Measurements from ENCODE around the gene CAPN9. TPM values are rescaled to one million over a fixed set of nuclear protein-coding genes. Genes with fewer than 3 reads are reported as not detected.

CAPN9 gene
- total RNA-seq, 1 experiment from 2014 or later = not detected

- no peaks in the 10 kb centered on the region for H3K79me2 ChIP-seq (ENCODE audit: low read length)
These were observed 38.3 kb upstream of the CAPN9 start for GRCh38 chr1:230708631-230709580.

DNA sequence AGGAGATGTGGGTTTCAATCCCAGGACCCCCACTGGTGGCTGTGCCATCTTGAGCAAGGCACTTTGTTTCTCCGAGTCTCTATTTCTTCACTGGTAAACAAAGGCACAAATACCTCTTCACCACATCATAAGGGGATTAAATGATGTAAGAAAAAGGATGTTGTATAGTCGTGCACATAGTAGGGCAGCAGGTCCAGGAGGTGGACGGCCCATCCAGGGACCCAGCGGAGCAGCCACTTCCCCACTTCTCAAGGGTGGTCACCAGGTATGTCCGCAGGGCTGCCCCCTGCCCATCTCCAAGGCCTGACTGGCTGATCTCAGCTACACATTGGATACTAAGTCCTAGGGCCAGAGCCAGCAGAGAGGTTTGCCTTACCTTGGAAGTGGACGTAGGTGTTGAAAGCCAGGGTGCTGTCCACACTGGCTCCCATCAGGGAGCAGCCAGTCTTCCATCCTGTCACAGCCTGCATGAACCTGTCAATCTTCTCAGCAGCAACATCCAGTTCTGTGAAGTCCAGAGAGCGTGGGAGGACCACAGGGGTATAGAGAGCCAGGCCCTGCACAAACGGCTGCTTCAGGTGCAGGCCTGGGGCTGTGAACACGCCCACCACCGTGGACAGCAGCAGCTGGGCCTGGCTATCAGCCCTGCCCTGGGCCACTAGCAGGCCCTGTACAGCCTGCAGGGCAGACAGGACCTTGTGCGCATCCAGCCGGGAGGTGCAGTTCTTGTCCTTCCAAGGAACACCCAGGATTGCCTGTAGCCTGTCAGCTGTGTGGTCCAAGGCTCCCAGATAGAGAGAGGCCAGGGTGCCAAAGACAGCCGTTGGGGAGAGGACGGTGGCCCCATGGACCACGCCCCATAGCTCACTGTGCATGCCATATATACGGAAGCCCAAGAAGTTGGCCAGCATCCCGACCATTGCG is 37.3 kb upstream of the CAPN9 start:
- Histone ChIP-seq H3K27ac (ENCODE audit: low read length) (no peak overlapping the region), H3K4me3 (ENCODE audit: low read length) (no peak overlapping the region), H3K9ac (ENCODE audit: low read length) (no peak overlapping the region), H3K4me1 (ENCODE audit: low read length) (no peaks in the 10 kb centered on the region), H3K9me2 (replicated peaks; ENCODE audit: insufficient read depth, low read length) (no peaks in the 10 kb centered on the region), H2AFZ (ENCODE audit: low read length) (no peak overlapping the region), H3K27me3 (ENCODE audit: low read length) (no peaks in the 10 kb centered on the region), H3K4me2 (ENCODE audit: low read depth, low read length, poor library complexity, severe bottlenecking) (no peak overlapping the region), H4K20me1 (ENCODE audit: insufficient read depth, low read depth, low read length) (no peaks in the 10 kb centered on the region), H3K9me3 (ENCODE audit: low read length) (no peaks in the 10 kb centered on the region), H3K36me3 (ENCODE audit: insufficient read depth, low read length) (no peaks in the 10 kb centered on the region), H3K79me2 (ENCODE audit: low read length) (no peaks in the 10 kb centered on the region)
- no peak for DNase-seq

More at GRCh38 chr1:230708631-230709580, 38.3 kb upstream of the CAPN9 start:
- Histone ChIP-seq H3K9ac (ENCODE audit: low read length) (no peak overlapping the region), H4K20me1 (ENCODE audit: insufficient read depth, low read depth, low read length) (no peaks in the 10 kb centered on the region), H3K36me3 (ENCODE audit: insufficient read depth, low read length) (no peaks in the 10 kb centered on the region), H3K9me2 (replicated peaks; ENCODE audit: insufficient read depth, low read length) (no peaks in the 10 kb centered on the region), H2AFZ (ENCODE audit: low read length) (no peak overlapping the region), H3K4me2 (ENCODE audit: low read depth, low read length, poor library complexity, severe bottlenecking) (no peak overlapping the region), H3K4me3 (ENCODE audit: low read length) (no peak overlapping the region), H3K9me3 (ENCODE audit: low read length) (no peaks in the 10 kb centered on the region), H3K27ac (ENCODE audit: low read length) (no peak overlapping the region), H3K4me1 (ENCODE audit: low read length) (no peaks in the 10 kb centered on the region), H3K27me3 (ENCODE audit: low read length) (no peaks in the 10 kb centered on the region)
- DNase-seq = no peak

DNA sequence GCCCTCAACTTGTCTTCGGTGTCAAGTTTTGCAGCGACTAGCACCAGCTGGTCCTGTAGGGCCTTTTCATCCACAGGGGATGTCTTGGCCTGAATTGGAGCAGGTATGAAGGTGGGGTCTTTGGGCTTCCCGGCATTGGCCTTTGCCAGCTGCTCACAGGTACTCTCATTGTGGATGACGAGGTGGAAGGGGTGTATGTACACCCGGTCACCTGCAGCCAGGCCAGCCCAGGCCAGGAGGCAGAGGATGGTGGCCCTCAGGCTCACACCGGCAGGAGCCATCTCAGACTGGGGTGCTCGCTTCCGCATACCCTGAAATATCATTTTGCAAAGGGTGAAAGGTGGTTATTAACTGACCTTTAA is 36.7 kb upstream of the CAPN9 start:
- no peak overlapping the region for H3K9ac ChIP-seq (ENCODE audit: low read length)
- no peaks in the 10 kb centered on the region for H3K9me2 ChIP-seq (replicated peaks; ENCODE audit: insufficient read depth, low read length)
- no peak overlapping the region for H3K4me3 ChIP-seq (ENCODE audit: low read length)
- no peaks in the 10 kb centered on the region for H3K36me3 ChIP-seq (ENCODE audit: insufficient read depth, low read length)
- no peak overlapping the region for H3K27ac ChIP-seq (ENCODE audit: low read length)
- H3K9me3 ChIP-seq (ENCODE audit: low read length) = no peaks in the 10 kb centered on the region
- no peaks in the 10 kb centered on the region for H3K4me1 ChIP-seq (ENCODE audit: low read length)
- no peaks in the 10 kb centered on the region for H4K20me1 ChIP-seq (ENCODE audit: insufficient read depth, low read depth, low read length)
- no peak for DNase-seq
- no peak overlapping the region for H3K4me2 ChIP-seq (ENCODE audit: low read depth, low read length, poor library complexity, severe bottlenecking)
- no peaks in the 10 kb centered on the region for H3K27me3 ChIP-seq (ENCODE audit: low read length)
- H3K79me2 ChIP-seq (ENCODE audit: low read length) = no peaks in the 10 kb centered on the region
- H2AFZ ChIP-seq (ENCODE audit: low read length) = no peak overlapping the region

GRCh38 chr1:230711245-230711644 is 35.9 kb upstream of the CAPN9 start:
- H3K9ac ChIP-seq (ENCODE audit: low read length) = no peak overlapping the region
- no peaks in the 10 kb centered on the region for H3K36me3 ChIP-seq (ENCODE audit: insufficient read depth, low read length)
- DNase-seq = no peak
- H3K27ac ChIP-seq (ENCODE audit: low read length) = no peak overlapping the region
- H3K4me3 ChIP-seq (ENCODE audit: low read length) = no peak overlapping the region
- no peak overlapping the region for H2AFZ ChIP-seq (ENCODE audit: low read length)
- H3K27me3 ChIP-seq (ENCODE audit: low read length) = no peaks in the 10 kb centered on the region
- no peaks in the 10 kb centered on the region for H3K9me3 ChIP-seq (ENCODE audit: low read length)
- no peaks in the 10 kb centered on the region for H3K79me2 ChIP-seq (ENCODE audit: low read length)
- H3K9me2 ChIP-seq (replicated peaks; ENCODE audit: insufficient read depth, low read length) = no peaks in the 10 kb centered on the region
- H3K4me1 ChIP-seq (ENCODE audit: low read length) = no peaks in the 10 kb centered on the region
- H4K20me1 ChIP-seq (ENCODE audit: insufficient read depth, low read depth, low read length) = no peaks in the 10 kb centered on the region
- H3K4me2 ChIP-seq (ENCODE audit: low read depth, low read length, poor library complexity, severe bottlenecking) = no peak overlapping the region

GRCh38 chr1:230712470-230712942 is 34.7 kb upstream of the CAPN9 start:
- H3K9me2 ChIP-seq (replicated peaks; ENCODE audit: insufficient read depth, low read length) = no peaks in the 10 kb centered on the region
- no peaks in the 10 kb centered on the region for H3K79me2 ChIP-seq (ENCODE audit: low read length)
- H3K36me3 ChIP-seq (ENCODE audit: insufficient read depth, low read length) = no peaks in the 10 kb centered on the region
- H3K27ac ChIP-seq (ENCODE audit: low read length) = no peak overlapping the region
- H2AFZ ChIP-seq (ENCODE audit: low read length) = no peak overlapping the region
- no peaks in the 10 kb centered on the region for H4K20me1 ChIP-seq (ENCODE audit: insufficient read depth, low read depth, low read length)
- no peaks in the 10 kb centered on the region for H3K27me3 ChIP-seq (ENCODE audit: low read length)
- H3K4me3 ChIP-seq (ENCODE audit: low read length) = no peak overlapping the region
- no peak overlapping the region for H3K4me2 ChIP-seq (ENCODE audit: low read depth, low read length, poor library complexity, severe bottlenecking)
- no peaks in the 10 kb centered on the region for H3K4me1 ChIP-seq (ENCODE audit: low read length)
- DNase-seq = no peak
- H3K9me3 ChIP-seq (ENCODE audit: low read length) = no peaks in the 10 kb centered on the region
- H3K9ac ChIP-seq (ENCODE audit: low read length) = no peak overlapping the region

GRCh38 chr1:230713138-230713537 is 34.0 kb upstream of the CAPN9 start:
- DNase-seq = no peak
- Histone ChIP-seq H3K4me3 (ENCODE audit: low read length) (no peak overlapping the region), H4K20me1 (ENCODE audit: insufficient read depth, low read depth, low read length) (no peaks in the 10 kb centered on the region), H3K9me2 (replicated peaks; ENCODE audit: insufficient read depth, low read length) (no peaks in the 10 kb centered on the region), H3K4me1 (ENCODE audit: low read length) (no peaks in the 10 kb centered on the region), H3K36me3 (ENCODE audit: insufficient read depth, low read length) (no peaks in the 10 kb centered on the region), H3K79me2 (ENCODE audit: low read length) (no peaks in the 10 kb centered on the region), H3K27ac (ENCODE audit: low read length) (no peak overlapping the region), H3K27me3 (ENCODE audit: low read length) (no peaks in the 10 kb centered on the region), H3K9ac (ENCODE audit: low read length) (no peak overlapping the region), H3K9me3 (ENCODE audit: low read length) (no peaks in the 10 kb centered on the region), H3K4me2 (ENCODE audit: low read depth, low read length, poor library complexity, severe bottlenecking) (no peak overlapping the region), H2AFZ (ENCODE audit: low read length) (no peak overlapping the region)

- Histone ChIP-seq H3K9me3 (ENCODE audit: low read length) (no peaks in the 10 kb centered on the region), H3K4me3 (ENCODE audit: low read length) (no peak overlapping the region), H3K27me3 (ENCODE audit: low read length) (no peaks in the 10 kb centered on the region), H2AFZ (ENCODE audit: low read length) (no peak overlapping the region), H3K27ac (ENCODE audit: low read length) (no peak overlapping the region), H3K9ac (ENCODE audit: low read length) (no peak overlapping the region), H3K36me3 (ENCODE audit: insufficient read depth, low read length) (no peaks in the 10 kb centered on the region), H4K20me1 (ENCODE audit: insufficient read depth, low read depth, low read length) (no peaks in the 10 kb centered on the region), H3K79me2 (ENCODE audit: low read length) (no peaks in the 10 kb centered on the region), H3K9me2 (replicated peaks; ENCODE audit: insufficient read depth, low read length) (no peaks in the 10 kb centered on the region), H3K4me1 (ENCODE audit: low read length) (no peaks in the 10 kb centered on the region), H3K4me2 (ENCODE audit: low read depth, low read length, poor library complexity, severe bottlenecking) (no peak overlapping the region)
- DNase-seq = no peak
These were observed 33.7 kb upstream of the CAPN9 start for GRCh38 chr1:230713547-230713914.
